H9 (cell line): ENCODE results near the gene MTIF2. TPM values are rescaled to one million over a fixed set of nuclear protein-coding genes. Genes with fewer than 3 reads are reported as not detected.
A peak's percentile ranks its signal among the peaks of the same experiment; 100 is the strongest.

ENCODE experiments used
- DNase-seq: peaks from one replicate; pipeline ENCODE4 v3.0.0-alpha.2; 2017
- H2AFZ ChIP-seq: one replicate; pipeline ENCODE4 v1.6.1; 2013; ENCODE audit warnings: mild to moderate bottlenecking, low read length, control low read depth, moderate library complexity
- H2AK5ac ChIP-seq: 2 replicates; pipeline ENCODE4 v1.6.1; 2013; ENCODE audit warnings: low read length, control low read depth, mixed read lengths; ENCODE audit not compliant: insufficient read length
- H2BK120ac ChIP-seq: one replicate; pipeline ENCODE4 v1.6.1; 2013; ENCODE audit warnings: low read depth, mild to moderate bottlenecking, low read length, control low read depth, inconsistent platforms; ENCODE audit not compliant: poor library complexity, severe bottlenecking
- H2BK12ac ChIP-seq: 2 replicates; pipeline ENCODE4 v1.6.1; 2013; ENCODE audit warnings: low read length, control low read depth, mixed read lengths, low read depth; ENCODE audit not compliant: insufficient read length
- H2BK15ac ChIP-seq: 2 replicates; pipeline ENCODE4 v1.6.1; 2013; ENCODE audit warnings: low read depth, low read length, control low read depth
- H2BK20ac ChIP-seq: one replicate; pipeline ENCODE4 v1.6.1; 2013; ENCODE audit warnings: low read depth, mild to moderate bottlenecking, low read length, control low read depth, inconsistent platforms; ENCODE audit not compliant: poor library complexity, severe bottlenecking
- H2BK5ac ChIP-seq: 2 replicates; pipeline ENCODE4 v1.6.1; 2013; ENCODE audit warnings: low read length, control low read depth, mixed read lengths; ENCODE audit not compliant: insufficient read length
- H3K14ac ChIP-seq: 2 replicates; pipeline ENCODE4 v1.6.1; 2013; ENCODE audit warnings: low read length, control low read depth; ENCODE audit not compliant: insufficient read depth
- H3K18ac ChIP-seq: 2 replicates; pipeline ENCODE4 v1.6.1; 2013; ENCODE audit warnings: low read depth, mild to moderate bottlenecking, mixed read lengths, low read length, control low read depth; ENCODE audit not compliant: insufficient read length
- H3K23ac ChIP-seq: 2 replicates; pipeline ENCODE4 v1.6.1; 2013; ENCODE audit warnings: low read length, control low read depth, mixed read lengths, low read depth; ENCODE audit not compliant: insufficient read length
- H3K23me2 ChIP-seq: 2 replicates; pipeline ENCODE4 v1.6.1; 2013; ENCODE audit warnings: low read depth, mild to moderate bottlenecking, mixed read lengths, low read length, control low read depth; ENCODE audit not compliant: insufficient read length, poor library complexity, severe bottlenecking
- H3K27ac ChIP-seq: 2 replicates; pipeline ENCODE4 v1.5.1; 2013; ENCODE audit warnings: low read length, control low read depth, mixed read lengths, low read depth; ENCODE audit not compliant: insufficient read length
- H3K27me3 ChIP-seq: 2 replicates; pipeline ENCODE4 v1.6.1; 2013; ENCODE audit warnings: low read length, control low read depth, inconsistent platforms; ENCODE audit not compliant: insufficient read depth
- H3K4ac ChIP-seq: 2 replicates; pipeline ENCODE4 v1.6.1; 2013; ENCODE audit warnings: low read depth, mild to moderate bottlenecking, control low read depth, inconsistent platforms, low read length, moderate library complexity
- H3K4me1 ChIP-seq: 2 replicates; pipeline ENCODE4 v1.6.1; 2013; ENCODE audit warnings: low read length, control low read depth, inconsistent platforms; ENCODE audit not compliant: insufficient read depth
- H3K4me2 ChIP-seq: 2 replicates; pipeline ENCODE4 v1.6.1; 2013; ENCODE audit warnings: low read length, control low read depth, mixed read lengths; ENCODE audit not compliant: insufficient read length, insufficient read depth
- H3K56ac ChIP-seq: 2 replicates; pipeline ENCODE4 v1.6.1; 2013; ENCODE audit warnings: low read depth, mild to moderate bottlenecking, mixed read lengths, low read length, control low read depth; ENCODE audit not compliant: insufficient read length
- H3K79me1 ChIP-seq: 2 replicates; pipeline ENCODE4 v1.6.1; 2013; ENCODE audit warnings: low read depth, mild to moderate bottlenecking, moderate library complexity, low read length, control low read depth, inconsistent platforms; ENCODE audit not compliant: insufficient read depth, poor library complexity, severe bottlenecking
- H3K79me2 ChIP-seq: 2 replicates; pipeline ENCODE4 v1.6.1; 2013; ENCODE audit warnings: low read length, control low read depth, inconsistent platforms; ENCODE audit not compliant: insufficient read depth
- H3K9ac ChIP-seq: 2 replicates; pipeline ENCODE4 v1.6.1; 2013; ENCODE audit warnings: low read length, control low read depth, mixed read lengths; ENCODE audit not compliant: insufficient read length; ENCODE audit errors: extremely low read depth
- H3K9me3 ChIP-seq: one replicate; pipeline ENCODE4 v1.6.1; 2013; ENCODE audit warnings: low read depth, low read length, inconsistent platforms; ENCODE audit not compliant: control insufficient read depth
- H3T11ph ChIP-seq: one replicate; pipeline ENCODE4 v1.6.1; 2013; ENCODE audit warnings: mild to moderate bottlenecking, low read length, control low read depth, inconsistent platforms
- H4K20me1 ChIP-seq: one replicate; pipeline ENCODE4 v1.6.1; 2013; ENCODE audit not compliant: control insufficient read depth, insufficient read length, insufficient read depth
- H4K5ac ChIP-seq: 2 replicates; pipeline ENCODE4 v1.6.1; 2013; ENCODE audit warnings: low read depth, mild to moderate bottlenecking, mixed read lengths, low read length, control low read depth; ENCODE audit not compliant: insufficient read length
- H4K8ac ChIP-seq: replicated peaks from 2 replicates; pipeline ENCODE4 v1.6.1; 2013; ENCODE audit warnings: low read length, control low read depth, mixed read lengths, low read depth; ENCODE audit not compliant: insufficient read length
- H4K91ac ChIP-seq: 2 replicates; pipeline ENCODE4 v1.6.1; 2013; ENCODE audit warnings: low read depth, mild to moderate bottlenecking, moderate library complexity, mixed read lengths, low read length, control low read depth; ENCODE audit not compliant: insufficient read length
- H3K27ac Mint-ChIP-seq, 3 experiments: 2 replicates in 2 of 3; 3 replicates in 1 of 3; pipeline ENCODE4 v1.8.0; 2020 to 2021; ENCODE audit warnings: mixed read lengths in 3 of 3, mild to moderate bottlenecking in 1 of 3, moderate library complexity in 1 of 3
- H3K27me3 Mint-ChIP-seq: 2 replicates; pipeline ENCODE4 v1.8.0; 2021; ENCODE audit warnings: low read depth, mild to moderate bottlenecking, moderate library complexity, mixed read lengths
- H3K36me3 Mint-ChIP-seq, 3 experiments: 2 replicates in 2 of 3; 3 replicates in 1 of 3; pipeline ENCODE4 v1.8.0; 2020 to 2021; ENCODE audit warnings: low read depth in 3 of 3, mixed read lengths in 3 of 3; ENCODE audit not compliant: insufficient read depth in 1 of 3
- H3K4me1 Mint-ChIP-seq, 2 experiments: 2 replicates each; pipeline ENCODE4 v1.8.0; 2020; ENCODE audit warnings: mixed read lengths in 2 of 2
- H3K4me3 Mint-ChIP-seq, 2 experiments: 2 replicates in 1 of 2; 3 replicates in 1 of 2; pipeline ENCODE4 v1.8.0; 2020 to 2021; ENCODE audit warnings: mild to moderate bottlenecking in 2 of 2, mixed read lengths in 2 of 2, moderate library complexity in 1 of 2
- H3K9me3 Mint-ChIP-seq, 2 experiments: 2 replicates in 1 of 2; 3 replicates in 1 of 2; pipeline ENCODE4 v1.8.0; 2020; ENCODE audit warnings: mild to moderate bottlenecking in 2 of 2, mixed read lengths in 2 of 2, moderate library complexity in 1 of 2
- CTCF ChIP-seq: fragments of 200-600 bp; sonication (generic); conservative IDR thresholded peaks from 3 replicates; pipeline ENCODE4 v1.8.0; 2021; ENCODE audit warnings: antibody characterized with exemption, mild to moderate bottlenecking
- WGBS: extraction: QIAGEN DNeasy Blood & Tissue Kit; methylation state at CpG from one replicate; pipeline ENCODE4 v1.1.7; 2013; ENCODE audit warnings: missing lambda C conversion rate, low lambda C conversion rate, mixed read lengths; ENCODE audit not compliant: insufficient read length; ENCODE audit errors: extremely low coverage; 5-methylcytosine and 5-hydroxymethylcytosine counted together
- total RNA-seq: library from RNA; stranded (reverse); gene quantifications from 2 replicates; pipeline ENCODE4 v1.2.1, GENCODE V29; 2021

The MTIF2 gene
- total RNA-seq, 1 experiment from 2014 or later = 35.6 TPM

GRCh38 chr2:55236992-55237543 lies 32.0 kb downstream of the MTIF2 start:
- Histone ChIP-seq H3K4me2 (no peak overlapping the region), H3K23ac (no peak overlapping the region), H3K56ac (no peak overlapping the region), H3K18ac (no peak overlapping the region), H3K23me2 (peaks cover 4% of the 10 kb centered on the region), H4K8ac (no peak overlapping the region), H2BK5ac (no peak overlapping the region), H2AFZ (no peak overlapping the region), H2BK12ac (no peak overlapping the region), H3K9me3 (no peaks in the 10 kb centered on the region), H3K27me3 (no peaks in the 10 kb centered on the region), H2BK15ac (no peak overlapping the region), H3K9ac (no peak overlapping the region), H3T11ph (no peak overlapping the region), H3K27ac (no peak overlapping the region), H3K4me1 (no peaks in the 10 kb centered on the region), H2BK120ac (no peak overlapping the region), H4K20me1 (no peaks in the 10 kb centered on the region), H3K79me2 (peaks cover 10% of the 10 kb centered on the region), H3K4ac (no peak overlapping the region), H2BK20ac (no peak overlapping the region), H4K91ac (no peak overlapping the region), H3K14ac (no peak overlapping the region), H4K5ac (no peak overlapping the region), H2AK5ac (no peak overlapping the region), H3K79me1 (peaks cover 5% of the 10 kb centered on the region)
- no peaks in the 10 kb centered on the region; the same call in 1 of the 2 replicates for H3K27me3 Mint-ChIP-seq
- H3K4me3 Mint-ChIP-seq = no peak overlapping the region
- TF ChIP-seq CTCF = no peak
- peak overlapping the region in 1 of 3 experiments; percentile 23; a peak in 1 of 7 replicates for H3K27ac Mint-ChIP-seq
- WGBS = no CpG with 5 or more reads among the region's 2 CpGs
- H3K36me3 Mint-ChIP-seq = peaks cover 28 to 69% (median 44%) of the 10 kb centered on the region in 3 experiments
- peaks cover 5 to 12% of the 10 kb centered on the region in 2 experiments for H3K4me1 Mint-ChIP-seq
- no peak for DNase-seq
- no peaks in the 10 kb centered on the region for H3K9me3 Mint-ChIP-seq
